HG03095 (cell line): ENCODE data around the gene PARP3.
"Not testable (repeated sequence)": the region's sequence is repeated elsewhere in the genome, so short reads cannot be mapped to it uniquely, and the experiment has no call there.

ENCODE experiments used
- ATAC-seq: cut with Tn5 transposase; IDR thresholded peaks from one replicate; pipeline ENCODE4 v1.9.1; 2021; ENCODE audit warnings: moderate library complexity; ENCODE audit not compliant: unreplicated experiment

Gene PARP3

GRCh38 chr3:51941798-51942602 is at the start of gene PARP3, which contains the start of gene RRP9:
PARP3 (plus strand) TSS chr3:51942363; CDS start chr3:51943356, 993 bp downstream.
RRP9 (minus strand) TSS chr3:51941904; CDS start chr3:51941867, 37 bp downstream.
- peak; percentile 81 for ATAC-seq

- ATAC-seq = no peak
Measured at GRCh38 chr3:51894391-51894790, 47.8 kb upstream of the PARP3 start.

GRCh38 chr3:51894939-51895338 is 47.2 kb upstream of the PARP3 start:
- no peak for ATAC-seq

- no peak for ATAC-seq
Measured at GRCh38 chr3:51896607-51897305, 45.4 kb upstream of the PARP3 start.

- no peak for ATAC-seq
Measured at GRCh38 chr3:51897391-51897790, 44.8 kb upstream of the PARP3 start.

GRCh38 chr3:51900043-51900442 is 42.1 kb upstream of the PARP3 start:
- ATAC-seq = not testable (repeated sequence)

GRCh38 chr3:51902361-51902760 is 39.8 kb upstream of the PARP3 start:
- not testable (repeated sequence) for ATAC-seq

GRCh38 chr3:51904034-51904823 is 37.9 kb upstream of the PARP3 start:
- ATAC-seq = no peak

GRCh38 chr3:51908026-51908425 is 34.1 kb upstream of the PARP3 start:
- no peak for ATAC-seq

GRCh38 chr3:51916418-51916817 is 25.7 kb upstream of the PARP3 start:
- ATAC-seq = no peak

GRCh38 chr3:51921081-51921578 is 21.0 kb upstream of the PARP3 start:
- ATAC-seq = no peak

- no peak for ATAC-seq
Measured at GRCh38 chr3:51927061-51927977, 14.8 kb upstream of the PARP3 start.

GRCh38 chr3:51928438-51928837 is 13.7 kb upstream of the PARP3 start:
- no peak for ATAC-seq

- not testable (repeated sequence) for ATAC-seq
Measured at GRCh38 chr3:51928981-51929380, 13.2 kb upstream of the PARP3 start.

- ATAC-seq = no peak
Measured at GRCh38 chr3:51929420-51930003, 12.7 kb upstream of the PARP3 start.

GRCh38 chr3:51930439-51930838 is 11.7 kb upstream of the PARP3 start:
- no peak for ATAC-seq

GRCh38 chr3:51931756-51932155 is 10.4 kb upstream of the PARP3 start:
- ATAC-seq = no peak

- no peak for ATAC-seq
Measured at GRCh38 chr3:51932471-51933370, 9.4 kb upstream of the PARP3 start.
